Left ventricle myocardium inferior (tissue), 1 donor: ENCODE data around the gene USP54. TPM values are rescaled to one million over a fixed set of nuclear protein-coding genes. Genes with fewer than 3 reads are reported as not detected.

ENCODE experiments used
- DNase-seq: peaks from one replicate; pipeline ENCODE4 v3.0.0-alpha.2; 2020
- H3K27ac ChIP-seq: fragments of 200-600 bp; replicated peaks from 2 replicates; pipeline ENCODE4 v1.8.0; 2021
- H3K27me3 ChIP-seq: fragments of 200-600 bp; 2 replicates; pipeline ENCODE4 v1.8.0; 2021; ENCODE audit warnings: low read depth
- H3K36me3 ChIP-seq: fragments of 200-600 bp; 2 replicates; pipeline ENCODE4 v1.8.0; 2021
- H3K4me1 ChIP-seq: fragments of 200-600 bp; 2 replicates; pipeline ENCODE4 v1.8.0; 2021
- H3K4me3 ChIP-seq: fragments of 200-600 bp; 2 replicates; pipeline ENCODE4 v1.8.0; 2021; ENCODE audit warnings: mild to moderate bottlenecking, moderate library complexity
- H3K9me3 ChIP-seq: fragments of 200-600 bp; replicated peaks from 2 replicates; pipeline ENCODE4 v1.8.0; 2021
- intact Hi-C: fragments of 100-400 bp; cut with micrococcal nuclease; formaldehyde crosslinking; loops from one replicate; pipeline ENCODE4 v1.11.0; 2022
- total RNA-seq: library from RNA; stranded (reverse); fragmentation: NEBNext Ultra II Directional; extraction: Animal tissue kit (Norgen Biotek cat#: 25700); gene quantifications from one replicate; pipeline ENCODE4 v1.2.1, GENCODE V29; 2021
- TF ChIP-seq, protein P1 (sequence below): fragments of 200-600 bp; IDR thresholded peaks from 2 replicates; pipeline ENCODE4 v1.8.0; 2021; ENCODE audit warnings: antibody characterized with exemption, mild to moderate bottlenecking, borderline replicate concordance
- donor health status: DM: no; HTN: yes; CAD: no; lungs with severe emphysema.

The USP54 gene
- total RNA-seq, 1 donor from 2014 or later = 19.6 TPM

DNA sequence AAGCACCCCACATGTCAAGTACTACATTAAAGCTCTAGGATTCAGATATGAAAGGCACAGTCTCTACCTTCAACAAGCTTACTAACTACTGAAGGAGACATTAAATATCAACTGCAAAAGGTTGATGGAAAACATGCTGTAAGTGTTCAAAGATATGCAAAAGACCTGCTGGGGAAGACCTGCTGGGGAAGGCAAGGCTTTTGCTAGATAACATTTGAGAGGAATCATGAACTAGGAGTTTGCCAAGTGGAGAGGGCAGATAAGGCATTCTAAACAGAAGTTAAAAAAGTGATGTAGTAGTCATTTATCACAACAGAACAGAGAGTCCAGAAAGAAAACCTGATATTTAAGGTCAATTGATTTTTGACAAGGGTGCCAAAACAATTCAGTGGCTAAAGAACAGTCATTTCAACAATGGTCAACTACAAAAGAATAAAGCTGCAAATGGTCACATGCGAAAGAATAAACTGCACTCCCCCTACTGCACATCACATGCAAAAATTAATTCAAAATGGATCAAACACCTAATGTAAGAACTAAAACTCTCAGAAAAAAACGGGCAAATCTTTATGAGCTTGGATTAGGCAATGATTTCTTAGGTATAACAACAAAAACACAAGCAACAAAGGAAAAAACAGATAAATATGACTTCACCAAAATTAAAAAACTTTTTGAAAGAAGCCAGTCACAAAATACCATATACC lies 134.8 kb downstream of the USP54 start:
- DNase-seq = no peak
- Histone ChIP-seq H3K27ac (no peak overlapping the region), H3K4me3 (no peak overlapping the region), H3K27me3 (no peaks in the 10 kb centered on the region), H3K9me3 (no peaks in the 10 kb centered on the region), H3K4me1 (peaks cover 8% of the 10 kb centered on the region), H3K36me3 (peaks cover 56% of the 10 kb centered on the region)
- intact Hi-C loops = no loop called here
- TF ChIP-seq, protein P1, sequence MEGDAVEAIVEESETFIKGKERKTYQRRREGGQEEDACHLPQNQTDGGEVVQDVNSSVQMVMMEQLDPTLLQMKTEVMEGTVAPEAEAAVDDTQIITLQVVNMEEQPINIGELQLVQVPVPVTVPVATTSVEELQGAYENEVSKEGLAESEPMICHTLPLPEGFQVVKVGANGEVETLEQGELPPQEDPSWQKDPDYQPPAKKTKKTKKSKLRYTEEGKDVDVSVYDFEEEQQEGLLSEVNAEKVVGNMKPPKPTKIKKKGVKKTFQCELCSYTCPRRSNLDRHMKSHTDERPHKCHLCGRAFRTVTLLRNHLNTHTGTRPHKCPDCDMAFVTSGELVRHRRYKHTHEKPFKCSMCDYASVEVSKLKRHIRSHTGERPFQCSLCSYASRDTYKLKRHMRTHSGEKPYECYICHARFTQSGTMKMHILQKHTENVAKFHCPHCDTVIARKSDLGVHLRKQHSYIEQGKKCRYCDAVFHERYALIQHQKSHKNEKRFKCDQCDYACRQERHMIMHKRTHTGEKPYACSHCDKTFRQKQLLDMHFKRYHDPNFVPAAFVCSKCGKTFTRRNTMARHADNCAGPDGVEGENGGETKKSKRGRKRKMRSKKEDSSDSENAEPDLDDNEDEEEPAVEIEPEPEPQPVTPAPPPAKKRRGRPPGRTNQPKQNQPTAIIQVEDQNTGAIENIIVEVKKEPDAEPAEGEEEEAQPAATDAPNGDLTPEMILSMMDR = no peak

DNA sequence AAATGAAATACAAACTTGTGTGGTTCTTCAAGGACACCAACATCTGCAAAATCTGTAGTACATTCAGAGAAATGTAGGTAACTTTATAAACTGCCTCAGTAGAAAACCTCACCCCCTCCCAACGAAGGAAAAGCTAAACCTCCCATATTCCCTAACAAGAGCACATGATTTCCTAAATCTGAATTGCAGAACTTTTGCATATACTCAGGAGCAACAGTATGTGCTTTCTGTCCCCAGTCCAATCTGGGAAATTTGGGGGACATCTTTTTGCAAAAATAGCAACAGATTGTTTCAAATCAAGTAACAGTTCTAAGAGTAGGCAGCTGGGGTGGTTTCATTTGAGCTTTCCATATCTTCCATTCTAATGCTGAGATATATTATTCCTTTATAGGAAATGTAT lies 142.0 kb downstream of the USP54 start:
- H3K4me3 ChIP-seq = no peak overlapping the region
- intact Hi-C loops = no loop called here
- no peaks in the 10 kb centered on the region for H3K27me3 ChIP-seq
- H3K9me3 ChIP-seq = no peaks in the 10 kb centered on the region
- peak overlapping the region; percentile 4 for H3K27ac ChIP-seq
- TF ChIP-seq, protein P1 = no peak
- H3K36me3 ChIP-seq = peaks cover 48% of the 10 kb centered on the region
- peaks cover 29% of the 10 kb centered on the region for H3K4me1 ChIP-seq
- DNase-seq = no peak

DNA sequence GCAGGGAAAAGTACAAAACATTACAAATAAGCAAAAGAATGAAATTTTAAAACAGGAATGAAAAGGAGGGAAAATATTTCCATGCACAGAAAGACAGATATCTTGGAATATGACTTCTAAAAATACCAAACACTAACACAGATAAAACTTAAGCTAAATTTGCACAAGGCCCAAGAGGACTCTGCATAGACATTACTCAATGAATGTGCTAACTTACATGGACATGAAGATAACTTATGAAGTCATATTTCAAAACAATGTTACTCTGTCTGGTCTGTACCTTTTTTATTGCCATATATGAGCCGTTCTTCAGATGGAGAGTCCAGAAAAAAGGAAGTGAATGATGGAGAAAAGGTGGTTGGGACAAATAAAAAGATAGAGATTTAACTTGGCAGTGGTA lies 142.8 kb downstream of the USP54 start:
- Histone ChIP-seq H3K4me1 (peaks cover 37% of the 10 kb centered on the region), H3K27ac (peak overlapping the region; percentile 4), H3K9me3 (no peaks in the 10 kb centered on the region), H3K4me3 (no peak overlapping the region), H3K36me3 (peaks cover 47% of the 10 kb centered on the region), H3K27me3 (no peaks in the 10 kb centered on the region)
- TF ChIP-seq, protein P1 = no peak
- intact Hi-C loops = no loop called here
- DNase-seq = no peak

Other genes starting within 250 kb of the USP54 start
- gene CFAP70, start 232.5 kb downstream of the USP54 start, total RNA-seq = 2.0 TPM
- gene ANXA7, start 177.3 kb downstream of the USP54 start, total RNA-seq = 115 TPM
- gene MSS51, start 157.8 kb downstream of the USP54 start, total RNA-seq = 5.9 TPM
- gene PPP3CB, start 95.3 kb downstream of the USP54 start, total RNA-seq = 64.5 TPM
- gene MYOZ1, start 50.1 kb upstream of the USP54 start, total RNA-seq = 4.8 TPM
- gene SYNPO2L, start 64.7 kb upstream of the USP54 start, total RNA-seq = 290 TPM
- 3.3 TPM for gene AGAP5, start 106.8 kb upstream of the USP54 start, total RNA-seq
- 42.2 TPM for gene SEC24C, start 153.0 kb upstream of the USP54 start, total RNA-seq
- gene CHCHD1, start 190.7 kb upstream of the USP54 start, total RNA-seq = 27.4 TPM
- 46.2 TPM for gene ZSWIM8, start 194.3 kb upstream of the USP54 start, total RNA-seq
- gene NDST2, start 220.3 kb upstream of the USP54 start, total RNA-seq = 11.2 TPM